Endothelial cell (in vitro differentiated cells): ENCODE results near the gene SSB. TPM values are rescaled to one million over a fixed set of nuclear protein-coding genes. Genes with fewer than 3 reads are reported as not detected.
"Not testable (repeated sequence)": the region's sequence is repeated elsewhere in the genome, so short reads cannot be mapped to it uniquely, and the experiment has no call there.

Experiments
- DNase-seq: peaks from one replicate; pipeline ENCODE4 v3.0.0; 2021; ENCODE audit warnings: low spot score
- H3K27ac Mint-ChIP-seq: one replicate; pipeline ENCODE4 v1.8.0; 2021; ENCODE audit warnings: mixed read lengths, inconsistent platforms; ENCODE audit not compliant: unreplicated experiment
- H3K27me3 Mint-ChIP-seq: one replicate; pipeline ENCODE4 v1.8.0; 2021; ENCODE audit warnings: mild to moderate bottlenecking, moderate library complexity, mixed read lengths, inconsistent platforms; ENCODE audit not compliant: unreplicated experiment
- H3K36me3 Mint-ChIP-seq: one replicate; pipeline ENCODE4 v1.8.0; 2021; ENCODE audit warnings: mild to moderate bottlenecking, low read depth, mixed read lengths, inconsistent platforms; ENCODE audit not compliant: unreplicated experiment
- H3K4me1 Mint-ChIP-seq: one replicate; pipeline ENCODE4 v1.8.0; 2021; ENCODE audit warnings: mild to moderate bottlenecking, mixed read lengths, inconsistent platforms; ENCODE audit not compliant: unreplicated experiment
- H3K4me3 Mint-ChIP-seq: one replicate; pipeline ENCODE4 v1.8.0; 2021; ENCODE audit warnings: mild to moderate bottlenecking, mixed read lengths, inconsistent platforms; ENCODE audit not compliant: unreplicated experiment
- H3K9me3 Mint-ChIP-seq: one replicate; pipeline ENCODE4 v1.8.0; 2021; ENCODE audit warnings: mixed read lengths, inconsistent platforms; ENCODE audit not compliant: unreplicated experiment
- CTCF ChIP-seq: fragments of 200-600 bp; sonication (generic); IDR thresholded peaks from one replicate; pipeline ENCODE4 v1.5.0; 2021; ENCODE audit warnings: antibody characterized with exemption; ENCODE audit not compliant: unreplicated experiment
- total RNA-seq: library from RNA; stranded (reverse); fragmentation: NEBNext Ultra II Directional; extraction: Animal tissue kit (Norgen Biotek cat#: 25700); gene quantifications from one replicate; pipeline ENCODE4 v1.2.1, GENCODE V29; 2021; ENCODE audit not compliant: unreplicated experiment

Gene SSB
- total RNA-seq, 1 donor from 2014 or later = 109 TPM

- H3K9me3 Mint-ChIP-seq = no peaks in the 10 kb centered on the region
- peaks cover 25% of the 10 kb centered on the region for H3K36me3 Mint-ChIP-seq
- TF ChIP-seq CTCF = no peak
- H3K27me3 Mint-ChIP-seq = no peaks in the 10 kb centered on the region
- H3K4me3 Mint-ChIP-seq = no peak overlapping the region
- no peaks in the 10 kb centered on the region for H3K4me1 Mint-ChIP-seq
- no peak for DNase-seq
- no peak overlapping the region for H3K27ac Mint-ChIP-seq
Measured at GRCh38 chr2:169808221-169808620, 9.6 kb downstream of the SSB start.

GRCh38 chr2:169815849-169816248 lies 17.2 kb downstream of the SSB start:
- no peak for TF ChIP-seq CTCF
- Mint-ChIP-seq H3K9me3 (no peaks in the 10 kb centered on the region), H3K27ac (no peak overlapping the region), H3K27me3 (no peaks in the 10 kb centered on the region), H3K4me3 (no peak overlapping the region), H3K36me3 (peaks cover 45% of the 10 kb centered on the region), H3K4me1 (no peaks in the 10 kb centered on the region)
- DNase-seq = no peak

GRCh38 chr2:169816961-169817360 lies 18.3 kb downstream of the SSB start:
- Mint-ChIP-seq H3K36me3 (peaks cover 38% of the 10 kb centered on the region), H3K4me3 (peak overlapping the region; percentile 74)
- not testable (repeated sequence) for H3K4me1 Mint-ChIP-seq, H3K9me3 Mint-ChIP-seq, H3K27ac Mint-ChIP-seq, DNase-seq, H3K27me3 Mint-ChIP-seq

- DNase-seq, H3K27ac Mint-ChIP-seq, H3K9me3 Mint-ChIP-seq, H3K4me1 Mint-ChIP-seq, H3K27me3 Mint-ChIP-seq: not testable (repeated sequence)
- peak overlapping the region; percentile 37 for H3K4me3 Mint-ChIP-seq
- H3K36me3 Mint-ChIP-seq = peaks cover 36% of the 10 kb centered on the region
Measured at GRCh38 chr2:169817369-169817768, 18.7 kb downstream of the SSB start.

GRCh38 chr2:169818241-169818640 lies 19.6 kb downstream of the SSB start:
- Mint-ChIP-seq H3K9me3 (no peaks in the 10 kb centered on the region), H3K27me3 (no peaks in the 10 kb centered on the region), H3K4me1 (peaks cover 2% of the 10 kb centered on the region), H3K36me3 (peaks cover 31% of the 10 kb centered on the region), H3K4me3 (no peak overlapping the region), H3K27ac (no peak overlapping the region)
- TF ChIP-seq CTCF = no peak
- DNase-seq = no peak

GRCh38 chr2:169819106-169819505 lies 20.4 kb downstream of the SSB start:
- TF ChIP-seq CTCF = no peak
- Mint-ChIP-seq H3K4me3 (no peak overlapping the region), H3K27me3 (no peaks in the 10 kb centered on the region), H3K9me3 (no peaks in the 10 kb centered on the region), H3K36me3 (peaks cover 27% of the 10 kb centered on the region), H3K27ac (peak overlapping the region; percentile 48), H3K4me1 (peaks cover 5% of the 10 kb centered on the region)
- DNase-seq = no peak

GRCh38 chr2:169820101-169820500 lies 21.4 kb downstream of the SSB start:
- H3K4me1 Mint-ChIP-seq, H3K4me3 Mint-ChIP-seq, H3K27me3 Mint-ChIP-seq, H3K9me3 Mint-ChIP-seq, DNase-seq: not testable (repeated sequence)
- peaks cover 27% of the 10 kb centered on the region for H3K36me3 Mint-ChIP-seq
- peak overlapping the region; percentile 22 for H3K27ac Mint-ChIP-seq
